GM12878 (cell line): ENCODE measurements around the gene ITPRIP. TPM values are rescaled to one million over a fixed set of nuclear protein-coding genes. Genes with fewer than 3 reads are reported as not detected.

ENCODE experiments used
- microRNA-seq: library from miRNA; unstranded; fragments of <30 nt; microRNA quantifications from one replicate; pipeline ENCODE4, GENCODE V29; 2018
- polyA plus RNA-seq, 11 experiments: library from polyadenylated mRNA; depleted of rRNA in 4 of 11; unstranded in 6 of 11; stranded (reverse) in 5 of 11; fragments of >200 nt; fragmentation: Nextera tagmentation in 4 of 11; fragmentation: Illumina TruSeq in 1 of 11; extraction: Ambion mirVana in 4 of 11; extraction: Trizol in 1 of 11; gene quantifications; 1 replicate in 1 of 11; 2 replicates in 10 of 11; pipeline versions ENCODE4 v1.2.1 to v1.2.3, GENCODE V29; 2011 to 2016; ENCODE audit warnings: inconsistent platforms in 2 of 11, missing spikeins in 2 of 11, low read depth in 1 of 11
- small RNA-seq: library from RNA; depleted of rRNA; stranded (forward); fragments of <200 nt; gene quantifications from one replicate; pipeline ENCODE3, GENCODE V24; 2014
- total RNA-seq, 4 experiments: library from RNA; depleted of rRNA in 3 of 4; stranded (reverse); fragments of >200 nt in 3 of 4; fragmentation: Illumina TruSeq in 1 of 4; extraction: Trizol in 1 of 4; gene quantifications; 2 replicates each; pipeline versions ENCODE4 v1.2.1 to v1.2.3, GENCODE V29; 2013 to 2021

Gene ITPRIP
- total and polyA plus RNA-seq, 10 of the 15 experiments (the other 5 are each of a cell fraction or from before 2014, with no cell fraction given), result 0.82 to 10.4 (median 5.9) TPM

Small RNA genes within 50 kb of the gene (microRNA-seq; reads per million reads assigned to microRNA genes)
- gene MIR4482, result not detected

Small RNA genes within 50 kb of the gene (small RNA-seq; reads per million reads assigned to genes)
- not detected for gene MIR4482

Other genes with a start within 250 kb of the ITPRIP start
- 7.9 and 13.7 TPM in 2 replicates for gene SFR1, start 216.3 kb downstream of the ITPRIP start, total RNA-seq (2014; rRNA removed)
- gene SFR1, start 216.3 kb downstream of the ITPRIP start, total RNA-seq (2014; rRNA removed; fragmentation: Illumina TruSeq; extraction: Trizol), result 14.6 and 15.0 TPM in 2 replicates
- gene SFR1, start 216.3 kb downstream of the ITPRIP start, total RNA-seq (2021), result 9.0 and 10.0 TPM in 2 replicates
- gene SFR1, start 216.3 kb downstream of the ITPRIP start, polyA plus RNA-seq (2011; rRNA removed), result 6.9 and 14.0 TPM in 2 replicates
- 14.9 and 18.5 TPM in 2 replicates for gene SFR1, start 216.3 kb downstream of the ITPRIP start, polyA plus RNA-seq (2014; fragmentation: Illumina TruSeq; extraction: Trizol)
- 10 to 100 TPM; 25.4 to 31.5 TPM for gene SFR1, start 216.3 kb downstream of the ITPRIP start, polyA plus RNA-seq (2014; fragmentation: Nextera tagmentation; extraction: Ambion mirVana)
- 8.1 and 9.6 TPM in 2 replicates for gene SFR1, start 216.3 kb downstream of the ITPRIP start, polyA plus RNA-seq (2014; rRNA removed)
- gene SFR1, start 216.3 kb downstream of the ITPRIP start, polyA plus RNA-seq (2016; fragmentation: Nextera tagmentation; extraction: Ambion mirVana), result 10 to 100 TPM; 20.6 to 21.2 TPM
- 0.06 TPM in 1 of 2 replicates, not detected in the other for gene CFAP43, start 106.1 kb downstream of the ITPRIP start, total RNA-seq (2014; rRNA removed)
- not detected in 2 replicates for gene CFAP43, start 106.1 kb downstream of the ITPRIP start, total RNA-seq (2014; rRNA removed; fragmentation: Illumina TruSeq; extraction: Trizol)
- gene CFAP43, start 106.1 kb downstream of the ITPRIP start, total RNA-seq (2021), result not detected in 2 replicates
- 0.06 and 0.07 TPM in 2 replicates for gene CFAP43, start 106.1 kb downstream of the ITPRIP start, polyA plus RNA-seq (2011; rRNA removed)
- gene CFAP43, start 106.1 kb downstream of the ITPRIP start, polyA plus RNA-seq (2014; fragmentation: Illumina TruSeq; extraction: Trizol), result not detected in 2 replicates
- gene CFAP43, start 106.1 kb downstream of the ITPRIP start, polyA plus RNA-seq (2014; fragmentation: Nextera tagmentation; extraction: Ambion mirVana), result under 1 TPM in 1 of 2 experiments, not detected in 1; 0.10 TPM
- not detected in 2 replicates for gene CFAP43, start 106.1 kb downstream of the ITPRIP start, polyA plus RNA-seq (2014; rRNA removed)
- gene CFAP43, start 106.1 kb downstream of the ITPRIP start, polyA plus RNA-seq (2016; fragmentation: Nextera tagmentation; extraction: Ambion mirVana), result under 1 TPM; 0.11 to 0.14 TPM
- 96.6 and 99.7 TPM in 2 replicates for gene GSTO1, start 83.6 kb downstream of the ITPRIP start, total RNA-seq (2014; rRNA removed)
- 91.6 and 95.1 TPM in 2 replicates for gene GSTO1, start 83.6 kb downstream of the ITPRIP start, total RNA-seq (2014; rRNA removed; fragmentation: Illumina TruSeq; extraction: Trizol)
- gene GSTO1, start 83.6 kb downstream of the ITPRIP start, total RNA-seq (2021), result 97.2 and 102 TPM in 2 replicates
- 197 and 239 TPM in 2 replicates for gene GSTO1, start 83.6 kb downstream of the ITPRIP start, polyA plus RNA-seq (2011; rRNA removed)
- 108 and 111 TPM in 2 replicates for gene GSTO1, start 83.6 kb downstream of the ITPRIP start, polyA plus RNA-seq (2014; fragmentation: Illumina TruSeq; extraction: Trizol)
- gene GSTO1, start 83.6 kb downstream of the ITPRIP start, polyA plus RNA-seq (2014; fragmentation: Nextera tagmentation; extraction: Ambion mirVana), result 100 to 1,000 TPM in 1 of 2 experiments, 10 to 100 TPM in 1; 53.1 to 149 TPM
- 102 and 112 TPM in 2 replicates for gene GSTO1, start 83.6 kb downstream of the ITPRIP start, polyA plus RNA-seq (2014; rRNA removed)
- 100 to 1,000 TPM; 192 to 195 TPM for gene GSTO1, start 83.6 kb downstream of the ITPRIP start, polyA plus RNA-seq (2016; fragmentation: Nextera tagmentation; extraction: Ambion mirVana)
- gene GSTO2, start 69.3 kb downstream of the ITPRIP start, total RNA-seq (2014; rRNA removed), result 0.51 and 0.65 TPM in 2 replicates
- gene GSTO2, start 69.3 kb downstream of the ITPRIP start, total RNA-seq (2014; rRNA removed; fragmentation: Illumina TruSeq; extraction: Trizol), result 0.40 and 0.51 TPM in 2 replicates
- gene GSTO2, start 69.3 kb downstream of the ITPRIP start, total RNA-seq (2021), result 0.26 and 0.48 TPM in 2 replicates
- gene GSTO2, start 69.3 kb downstream of the ITPRIP start, polyA plus RNA-seq (2011; rRNA removed), result 0.62 and 0.72 TPM in 2 replicates
- 0.19 and 0.43 TPM in 2 replicates for gene GSTO2, start 69.3 kb downstream of the ITPRIP start, polyA plus RNA-seq (2014; fragmentation: Illumina TruSeq; extraction: Trizol)
- under 1 TPM; 0.16 to 0.53 TPM for gene GSTO2, start 69.3 kb downstream of the ITPRIP start, polyA plus RNA-seq (2014; fragmentation: Nextera tagmentation; extraction: Ambion mirVana)
- gene GSTO2, start 69.3 kb downstream of the ITPRIP start, polyA plus RNA-seq (2014; rRNA removed), result 0.65 and 0.86 TPM in 2 replicates
- gene GSTO2, start 69.3 kb downstream of the ITPRIP start, polyA plus RNA-seq (2016; fragmentation: Nextera tagmentation; extraction: Ambion mirVana), result under 1 TPM; 0.18 to 0.79 TPM
- gene CFAP58, start 15.4 kb upstream of the ITPRIP start, total RNA-seq (2014; rRNA removed), result 0.27 and 0.28 TPM in 2 replicates
- gene CFAP58, start 15.4 kb upstream of the ITPRIP start, total RNA-seq (2014; rRNA removed; fragmentation: Illumina TruSeq; extraction: Trizol), result 0.22 and 0.37 TPM in 2 replicates
- 0.19 and 0.26 TPM in 2 replicates for gene CFAP58, start 15.4 kb upstream of the ITPRIP start, total RNA-seq (2021)
- 0.19 and 0.39 TPM in 2 replicates for gene CFAP58, start 15.4 kb upstream of the ITPRIP start, polyA plus RNA-seq (2011; rRNA removed)
- gene CFAP58, start 15.4 kb upstream of the ITPRIP start, polyA plus RNA-seq (2014; fragmentation: Illumina TruSeq; extraction: Trizol), result 0.35 and 1.1 TPM in 2 replicates
- under 1 TPM; 0.03 to 0.11 TPM for gene CFAP58, start 15.4 kb upstream of the ITPRIP start, polyA plus RNA-seq (2014; fragmentation: Nextera tagmentation; extraction: Ambion mirVana)
- gene CFAP58, start 15.4 kb upstream of the ITPRIP start, polyA plus RNA-seq (2014; rRNA removed), result 0.13 and 0.23 TPM in 2 replicates
- gene CFAP58, start 15.4 kb upstream of the ITPRIP start, polyA plus RNA-seq (2016; fragmentation: Nextera tagmentation; extraction: Ambion mirVana), result under 1 TPM; 0.04 to 0.24 TPM